T-helper 9 cell (primary cell): ENCODE measurements around the gene HSPB2.
A peak's percentile ranks its signal among the peaks of the same experiment; 100 is the strongest.
"Not testable (repeated sequence)": the region's sequence is repeated elsewhere in the genome, so short reads cannot be mapped to it uniquely, and the experiment has no call there.

Experiments
- DNase-seq: peaks from one replicate; pipeline ENCODE4 v3.0.0-alpha.2; 2020
- total RNA-seq, 2 donors: gene quantifications; one replicate each; lab custom pipeline; 2026; lab: John Stamatoyannopoulos, UW

Gene HSPB2
- total RNA-seq = 0 reads per million in 2 donors

DNA sequence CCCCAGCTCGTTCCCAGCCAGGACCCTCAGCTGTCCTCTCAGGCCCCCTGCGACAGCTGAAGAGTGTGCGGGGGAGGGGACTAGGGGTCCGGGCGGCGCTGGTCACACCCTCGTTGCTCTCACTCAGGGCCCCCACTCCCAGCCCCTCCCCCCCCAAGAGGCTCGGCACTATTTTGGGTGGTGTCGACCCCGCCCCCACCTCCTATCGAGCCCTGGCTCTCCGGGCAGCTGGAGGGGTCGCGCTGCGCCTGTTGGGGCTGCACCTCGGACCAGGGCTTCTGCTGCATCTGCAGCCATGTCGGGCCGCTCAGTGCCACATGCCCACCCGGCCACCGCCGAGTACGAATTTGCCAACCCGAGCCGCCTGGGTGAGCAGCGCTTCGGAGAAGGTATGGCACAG, at the start of gene HSPB2:
TSS of gene HSPB2 (plus strand) at position 200 of the 400 bp plus-strand sequence. CDS start at position 296, 96 bp downstream.
- DNase-seq = no peak

DNA sequence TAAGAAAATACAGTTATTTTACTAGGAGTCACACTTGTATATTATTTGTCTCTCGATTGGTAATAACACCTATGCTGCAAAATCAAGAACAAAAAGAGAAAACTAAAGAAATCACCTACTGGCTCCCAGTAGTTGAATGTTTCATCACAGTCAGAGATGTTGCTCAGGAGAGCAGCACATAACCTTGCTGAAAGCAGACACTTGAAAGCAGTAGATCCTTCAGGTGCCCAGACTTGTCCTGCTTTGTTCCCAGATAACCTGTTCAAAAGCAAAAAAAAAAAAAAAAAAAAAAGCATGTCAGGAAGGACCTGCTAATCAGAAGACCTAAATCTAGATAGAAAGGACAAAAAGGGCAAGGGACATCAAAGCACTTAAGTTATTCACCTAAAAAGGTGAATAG, 42.4 kb upstream of the HSPB2 start:
- no peak for DNase-seq

GRCh38 chr11:111870522-111870885, 42.0 kb upstream of the HSPB2 start:
- no peak for DNase-seq

GRCh38 chr11:111870886-111871692, 41.4 kb upstream of the HSPB2 start, which contains the start of gene ALG9:
TSS of gene ALG9 (minus strand) at chr11:111871581. CDS start at chr11:111871482, 99 bp downstream.
- DNase-seq = peak; percentile 92

DNA sequence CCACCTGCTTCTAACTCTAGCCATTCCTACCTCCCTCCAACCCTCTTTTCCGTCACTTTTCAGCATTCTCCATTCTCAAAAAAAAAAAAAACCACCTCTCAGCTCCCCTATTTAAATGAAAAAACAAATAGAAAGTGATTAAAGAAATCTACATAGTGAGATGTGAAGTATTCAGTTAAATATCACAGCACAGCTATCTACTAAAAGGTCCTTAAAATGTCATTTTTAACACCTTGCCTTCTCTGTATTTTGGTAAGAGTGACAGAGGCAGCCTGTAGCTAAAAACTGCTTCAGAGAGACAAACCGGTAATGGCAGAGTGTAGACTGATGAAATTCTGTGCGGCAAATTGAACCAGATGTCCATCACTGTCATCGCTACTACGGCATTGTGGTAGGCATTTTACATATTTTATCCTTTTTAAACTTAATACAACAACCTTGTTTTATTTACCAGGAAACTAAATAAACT, 40.8 kb upstream of the HSPB2 start:
- DNase-seq = no peak

DNA sequence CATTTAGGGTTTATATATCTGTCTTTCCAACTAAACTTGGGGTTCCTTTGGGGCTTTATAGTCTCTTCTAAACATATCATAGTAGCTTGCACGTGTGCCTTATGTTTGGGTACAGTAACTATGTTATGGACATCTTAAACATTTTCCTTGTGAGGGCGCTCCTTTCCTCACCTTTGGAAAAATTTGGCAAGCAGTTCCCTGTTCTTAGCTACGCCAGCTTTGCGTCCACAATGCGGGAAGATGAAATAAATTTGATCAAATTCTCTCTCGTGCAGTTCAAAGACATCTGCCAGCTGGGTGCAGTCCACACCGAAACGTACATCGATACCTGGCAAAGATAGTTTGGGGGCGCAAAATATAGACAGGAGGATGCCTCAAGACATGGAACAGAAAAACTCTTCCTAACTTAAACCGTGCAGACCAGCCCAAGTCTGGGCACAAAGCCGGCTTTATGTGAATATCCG, 34.1 kb upstream of the HSPB2 start:
- no peak for DNase-seq

GRCh38 chr11:111878849-111879636, 33.5 kb upstream of the HSPB2 start, which contains the start of the genes CFAP68 and FDXACB1:
TSS of gene CFAP68 (plus strand) at chr11:111879541. CDS start at chr11:111879561, 20 bp downstream.
TSS of gene FDXACB1 (minus strand) at chr11:111879165. CDS start at chr11:111879132, 33 bp downstream.
- DNase-seq = peak; percentile 93

DNA sequence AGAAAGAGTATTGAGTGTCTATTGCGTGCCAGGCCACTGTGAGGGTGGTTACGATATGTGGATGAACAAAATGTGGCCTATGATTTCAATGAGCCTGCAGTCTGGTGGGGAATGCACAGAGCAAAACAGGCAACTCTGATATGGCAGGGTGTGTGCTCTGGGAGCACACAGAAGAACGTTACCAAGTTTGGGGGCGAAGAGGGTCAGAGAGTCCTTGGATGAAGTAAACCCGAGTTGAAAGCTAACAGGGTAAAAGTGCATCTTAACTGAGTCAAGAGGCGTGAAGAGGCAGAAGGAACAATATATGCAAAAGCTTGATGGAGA, 32.9 kb upstream of the HSPB2 start:
- no peak for DNase-seq

DNA sequence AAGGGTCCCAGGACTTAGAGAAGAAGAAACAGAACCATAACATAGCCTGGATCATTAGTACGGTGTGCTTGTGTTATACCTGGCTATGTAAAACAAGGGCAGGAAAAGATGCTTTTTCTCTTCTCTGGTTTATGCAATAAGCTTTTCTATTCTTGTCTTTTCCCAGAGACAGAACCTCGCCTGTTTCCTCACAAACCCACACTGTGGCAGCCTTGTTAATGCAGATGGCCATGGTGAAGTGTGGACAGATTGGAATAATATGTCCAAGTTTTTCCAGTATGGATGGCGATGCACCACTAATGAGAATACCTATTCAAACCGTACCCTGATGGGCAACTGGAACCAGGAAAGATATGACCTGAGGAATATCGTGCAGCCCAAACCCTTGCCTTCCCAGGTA, 30.3 kb upstream of the HSPB2 start:
- no peak for DNase-seq

DNA sequence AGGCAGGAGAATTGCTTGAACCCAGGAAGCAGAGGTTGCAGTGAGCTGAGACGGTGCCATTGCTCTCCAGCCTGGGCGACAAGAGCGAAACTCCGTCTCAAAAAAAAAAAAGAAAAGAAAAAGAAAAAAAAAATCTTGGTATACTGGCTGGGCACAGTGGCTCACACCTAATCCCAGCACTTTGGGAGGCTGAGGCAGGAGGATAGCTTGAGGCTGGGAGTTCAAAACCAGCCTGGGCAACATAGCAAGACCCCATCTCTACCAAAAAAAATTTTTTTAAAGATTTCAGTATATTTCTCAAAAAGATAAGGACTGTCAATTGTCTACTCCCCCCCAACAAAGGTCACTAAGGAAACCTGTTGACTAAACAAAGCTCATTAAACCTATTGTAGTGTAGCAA, 27.5 kb upstream of the HSPB2 start:
- not testable (repeated sequence) for DNase-seq

DNA sequence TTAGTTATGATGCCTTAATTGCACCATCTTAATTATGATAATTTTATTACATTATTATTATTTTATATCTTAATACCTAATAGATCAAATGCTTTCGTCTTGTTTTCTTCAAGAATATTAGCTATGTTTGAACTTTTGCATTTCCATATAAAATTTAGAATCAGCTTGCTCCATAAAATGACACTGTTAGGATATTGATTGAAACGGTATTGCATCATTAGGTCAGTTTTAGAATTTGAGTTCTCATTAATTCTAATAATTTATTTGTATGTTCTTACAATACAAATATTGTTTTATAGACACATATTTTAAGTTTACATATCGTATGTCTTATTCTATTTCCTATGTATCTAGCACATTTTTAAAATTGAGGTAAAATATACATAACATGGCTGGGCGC, 26.5 kb upstream of the HSPB2 start:
- no peak for DNase-seq

DNA sequence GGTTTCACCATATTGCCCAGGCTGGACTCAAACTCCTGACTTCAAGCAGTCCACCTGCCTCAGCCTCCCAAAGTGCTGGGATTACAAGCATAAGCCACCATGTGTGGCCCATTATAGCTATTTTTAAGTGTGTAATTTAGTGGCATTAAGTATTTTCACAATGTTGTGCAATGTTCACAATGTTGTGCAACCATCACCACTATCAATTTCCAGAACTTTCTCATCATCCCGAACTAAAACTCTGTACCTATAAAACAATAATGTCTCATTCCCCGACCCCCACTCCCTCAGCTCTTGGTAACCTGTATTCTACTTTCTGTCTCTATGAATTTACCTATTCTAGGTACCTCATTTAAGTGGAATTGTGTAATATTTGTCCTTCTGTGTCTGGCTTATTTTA, 25.7 kb upstream of the HSPB2 start:
- no peak for DNase-seq

DNA sequence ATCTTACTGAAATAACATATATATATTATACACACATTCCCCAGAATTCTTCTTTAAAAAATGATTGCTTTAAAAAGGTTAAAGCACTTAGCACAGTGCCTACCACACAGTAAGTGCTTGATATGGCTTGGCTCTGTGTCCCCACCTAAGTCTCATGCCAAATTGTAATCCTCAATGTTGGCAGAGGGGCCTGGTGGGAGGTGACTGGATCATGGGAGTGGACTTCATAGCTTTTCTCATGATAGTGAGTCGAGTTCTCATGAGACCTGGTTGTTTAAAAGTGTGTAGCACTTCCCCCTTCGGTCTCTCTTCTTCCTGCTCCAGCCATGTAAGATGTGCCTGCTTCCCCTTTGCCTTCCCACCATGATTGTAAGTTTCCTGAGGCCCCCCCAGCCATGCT, 7.1 kb upstream of the HSPB2 start:
- DNase-seq = no peak

DNA sequence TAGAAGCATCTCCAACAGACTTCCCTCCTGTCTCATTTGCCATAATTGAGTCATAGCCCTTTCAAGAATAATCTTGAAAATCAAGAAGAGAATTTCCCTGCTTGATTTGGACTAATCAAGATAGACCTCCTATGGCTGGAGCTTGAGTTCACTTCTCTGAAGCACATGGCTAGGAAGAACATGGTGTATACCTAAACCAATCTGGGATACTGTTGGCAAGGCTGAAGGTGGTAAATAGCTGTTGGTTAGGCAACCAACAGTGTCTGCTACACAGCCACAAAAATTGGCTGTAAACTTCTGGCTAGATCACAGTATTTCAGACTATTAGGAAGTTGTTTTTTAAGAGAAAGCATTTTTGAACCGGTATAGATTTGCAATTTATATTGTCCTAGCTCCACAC, 5.9 kb upstream of the HSPB2 start:
- no peak for DNase-seq

GRCh38 chr11:111908639-111909305, 3.8 kb upstream of the HSPB2 start:
- no peak for DNase-seq

DNA sequence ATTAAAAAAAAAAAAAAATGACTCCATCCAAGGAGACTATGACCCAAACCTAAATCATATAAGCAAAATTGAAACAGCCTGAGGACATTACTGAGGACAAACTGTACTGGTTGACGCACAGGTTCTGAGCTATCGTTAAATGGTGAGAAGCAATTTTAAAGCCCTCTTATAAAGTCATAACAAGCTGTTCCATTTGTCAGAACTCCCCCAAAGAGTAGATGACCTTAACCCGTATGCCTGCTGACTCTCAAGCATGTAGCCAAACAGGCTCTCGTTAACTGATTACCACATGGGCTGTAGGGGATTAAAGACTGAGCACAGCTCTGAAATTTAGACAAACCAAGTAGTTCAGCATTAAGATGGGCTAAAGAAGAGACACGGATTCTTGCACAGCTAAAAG, 3.2 kb upstream of the HSPB2 start:
- DNase-seq = no peak

GRCh38 chr11:111910676-111911562, 1.6 kb upstream of the HSPB2 start:
- DNase-seq = no peak

- no peak for DNase-seq
Measured at GRCh38 chr11:111911563-111912401, 752 bp upstream of the HSPB2 start, which contains the start of gene CRYAB. TSS of gene CRYAB (minus strand) at chr11:111911770. CDS start at chr11:111911724, 46 bp downstream.

GRCh38 chr11:111913031-111913861, 712 bp downstream of the HSPB2 start:
- no peak for DNase-seq

DNA sequence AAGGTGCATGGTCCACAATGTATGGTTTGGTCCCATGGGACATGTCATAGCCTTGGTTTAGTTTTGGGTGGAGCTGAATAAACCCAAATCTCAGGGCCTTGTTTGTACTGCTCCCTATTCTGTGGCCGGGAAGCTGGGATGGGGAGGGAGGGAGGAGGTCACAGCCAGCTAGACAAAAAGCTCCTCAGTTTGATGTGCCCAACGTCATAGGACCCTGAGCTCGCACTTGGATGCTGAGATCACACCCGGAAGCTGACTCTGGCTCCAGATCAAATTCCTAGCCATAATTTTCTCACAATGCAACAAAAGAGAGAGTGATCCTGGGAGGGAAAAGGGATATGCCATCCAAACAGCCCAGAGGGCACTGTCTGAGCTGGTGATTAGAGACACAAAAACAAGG, 1.5 kb downstream of the HSPB2 start:
- DNase-seq = no peak
